ENCODE measurements around the gene FER. TPM values are rescaled to one million over a fixed set of nuclear protein-coding genes. Genes with fewer than 3 reads are reported as not detected.
"Not testable (repeated sequence)": the region's sequence is repeated elsewhere in the genome, so short reads cannot be mapped to it uniquely, and the experiment has no call there.

FER gene
- total RNA-seq, 1 donor from 2014 or later, result 30.7 TPM

DNA sequence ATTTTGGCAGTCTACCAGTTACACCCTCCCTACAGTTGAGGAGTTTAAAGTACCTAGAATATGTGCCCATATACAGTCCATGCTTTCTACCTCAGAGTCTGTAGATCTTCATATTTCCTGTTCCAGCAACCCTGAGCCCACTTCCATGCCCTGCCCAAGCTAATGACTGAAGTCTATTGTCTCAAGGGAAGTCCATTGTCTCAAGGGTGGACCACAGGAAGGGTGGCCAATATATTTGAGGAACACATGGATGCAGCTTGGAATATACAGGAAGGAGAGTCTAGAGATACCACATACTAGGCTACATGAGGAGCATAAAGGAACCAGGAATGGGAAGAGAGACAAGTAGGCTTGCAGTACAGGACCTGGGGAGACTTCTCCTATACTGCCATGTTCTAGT, 274.4 kb downstream of the FER start:
- H3K4me1 Mint-ChIP-seq (ENCODE audit: unreplicated experiment), result peaks cover 18% of the 10 kb centered on the region

DNA sequence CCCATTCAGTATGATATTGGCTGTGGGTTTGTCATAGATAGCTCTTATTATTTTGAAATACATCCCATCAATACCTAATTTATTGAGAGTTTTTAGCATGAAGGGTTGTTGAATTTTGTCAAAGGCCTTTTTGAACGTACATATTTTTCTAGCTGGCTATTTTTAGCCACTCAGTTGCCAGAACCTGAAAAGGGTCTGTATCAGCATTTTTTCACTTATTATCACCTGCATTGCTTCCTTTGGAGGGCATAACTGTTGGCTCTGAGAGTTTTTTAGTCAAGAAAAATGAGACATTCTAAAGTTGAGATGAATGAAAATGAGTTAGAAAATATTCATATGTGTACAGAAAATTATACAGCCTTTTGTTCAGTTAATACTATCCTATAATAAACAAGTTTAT, 278.0 kb downstream of the FER start:
- DNase-seq (ENCODE audit: low spot score); H3K4me3 Mint-ChIP-seq (ENCODE audit: unreplicated experiment); H3K27me3 Mint-ChIP-seq (ENCODE audit: unreplicated experiment); H3K9me3 Mint-ChIP-seq (ENCODE audit: unreplicated experiment); H3K27ac Mint-ChIP-seq (ENCODE audit: unreplicated experiment): not testable (repeated sequence)
- Mint-ChIP-seq H3K36me3 (ENCODE audit: low read depth, unreplicated experiment) (peaks cover 13% of the 10 kb centered on the region), H3K4me1 (ENCODE audit: unreplicated experiment) (peaks cover 23% of the 10 kb centered on the region)

More for the DNA sequence above, 274.4 kb downstream of the FER start:
- no peak overlapping the region for H3K27ac Mint-ChIP-seq (ENCODE audit: unreplicated experiment)
- H3K27me3 Mint-ChIP-seq (ENCODE audit: unreplicated experiment), result peaks cover 4% of the 10 kb centered on the region
- H3K9me3 Mint-ChIP-seq (ENCODE audit: unreplicated experiment), result no peaks in the 10 kb centered on the region
- H3K36me3 Mint-ChIP-seq (ENCODE audit: low read depth, unreplicated experiment), result peaks cover 13% of the 10 kb centered on the region
- no peak for DNase-seq (ENCODE audit: low spot score)
- TF ChIP-seq, protein P1, sequence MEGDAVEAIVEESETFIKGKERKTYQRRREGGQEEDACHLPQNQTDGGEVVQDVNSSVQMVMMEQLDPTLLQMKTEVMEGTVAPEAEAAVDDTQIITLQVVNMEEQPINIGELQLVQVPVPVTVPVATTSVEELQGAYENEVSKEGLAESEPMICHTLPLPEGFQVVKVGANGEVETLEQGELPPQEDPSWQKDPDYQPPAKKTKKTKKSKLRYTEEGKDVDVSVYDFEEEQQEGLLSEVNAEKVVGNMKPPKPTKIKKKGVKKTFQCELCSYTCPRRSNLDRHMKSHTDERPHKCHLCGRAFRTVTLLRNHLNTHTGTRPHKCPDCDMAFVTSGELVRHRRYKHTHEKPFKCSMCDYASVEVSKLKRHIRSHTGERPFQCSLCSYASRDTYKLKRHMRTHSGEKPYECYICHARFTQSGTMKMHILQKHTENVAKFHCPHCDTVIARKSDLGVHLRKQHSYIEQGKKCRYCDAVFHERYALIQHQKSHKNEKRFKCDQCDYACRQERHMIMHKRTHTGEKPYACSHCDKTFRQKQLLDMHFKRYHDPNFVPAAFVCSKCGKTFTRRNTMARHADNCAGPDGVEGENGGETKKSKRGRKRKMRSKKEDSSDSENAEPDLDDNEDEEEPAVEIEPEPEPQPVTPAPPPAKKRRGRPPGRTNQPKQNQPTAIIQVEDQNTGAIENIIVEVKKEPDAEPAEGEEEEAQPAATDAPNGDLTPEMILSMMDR (IDR thresholded peaks at IDR 0.05; ENCODE audit: unreplicated experiment), result no peak
- no peak overlapping the region for H3K4me3 Mint-ChIP-seq (ENCODE audit: unreplicated experiment)

DNA sequence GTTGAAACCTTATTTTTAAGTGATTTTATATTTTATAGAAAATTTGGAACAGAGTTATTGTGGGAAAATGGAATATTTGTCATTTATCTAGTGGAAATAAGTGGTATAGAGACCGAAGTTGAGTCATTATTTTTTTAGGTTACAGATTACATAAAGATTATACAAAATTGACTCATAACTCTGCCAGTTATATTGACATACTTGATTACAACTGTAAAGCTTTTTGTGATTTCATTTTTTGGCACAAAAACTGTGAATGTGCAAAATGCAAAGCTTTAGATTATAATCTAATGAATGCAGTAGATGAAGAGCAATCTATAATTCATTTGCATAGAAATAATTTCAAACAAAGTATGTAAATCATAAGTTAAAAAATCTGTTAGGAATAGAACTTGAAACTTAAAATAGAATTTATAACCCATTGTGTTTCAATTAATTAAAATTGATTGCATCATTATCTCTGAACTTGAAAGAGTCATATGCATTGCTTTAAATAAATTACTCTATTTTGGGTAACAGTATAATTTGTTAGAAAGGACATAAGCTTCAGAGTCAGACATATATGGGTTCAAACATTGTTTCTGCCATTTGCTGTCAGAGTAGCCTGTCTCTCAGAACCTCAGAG, 280.4 kb downstream of the FER start:
- peaks cover 7% of the 10 kb centered on the region for H3K36me3 Mint-ChIP-seq (ENCODE audit: low read depth, unreplicated experiment)
- peaks cover 2% of the 10 kb centered on the region for H3K27me3 Mint-ChIP-seq (ENCODE audit: unreplicated experiment)
- TF ChIP-seq, protein P1 (IDR thresholded peaks at IDR 0.05; ENCODE audit: unreplicated experiment), result no peak
- H3K27ac Mint-ChIP-seq (ENCODE audit: unreplicated experiment), result no peak overlapping the region
- H3K9me3 Mint-ChIP-seq (ENCODE audit: unreplicated experiment), result no peaks in the 10 kb centered on the region
- no peak overlapping the region for H3K4me3 Mint-ChIP-seq (ENCODE audit: unreplicated experiment)
- peaks cover 13% of the 10 kb centered on the region for H3K4me1 Mint-ChIP-seq (ENCODE audit: unreplicated experiment)
- DNase-seq (ENCODE audit: low spot score), result no peak

DNA sequence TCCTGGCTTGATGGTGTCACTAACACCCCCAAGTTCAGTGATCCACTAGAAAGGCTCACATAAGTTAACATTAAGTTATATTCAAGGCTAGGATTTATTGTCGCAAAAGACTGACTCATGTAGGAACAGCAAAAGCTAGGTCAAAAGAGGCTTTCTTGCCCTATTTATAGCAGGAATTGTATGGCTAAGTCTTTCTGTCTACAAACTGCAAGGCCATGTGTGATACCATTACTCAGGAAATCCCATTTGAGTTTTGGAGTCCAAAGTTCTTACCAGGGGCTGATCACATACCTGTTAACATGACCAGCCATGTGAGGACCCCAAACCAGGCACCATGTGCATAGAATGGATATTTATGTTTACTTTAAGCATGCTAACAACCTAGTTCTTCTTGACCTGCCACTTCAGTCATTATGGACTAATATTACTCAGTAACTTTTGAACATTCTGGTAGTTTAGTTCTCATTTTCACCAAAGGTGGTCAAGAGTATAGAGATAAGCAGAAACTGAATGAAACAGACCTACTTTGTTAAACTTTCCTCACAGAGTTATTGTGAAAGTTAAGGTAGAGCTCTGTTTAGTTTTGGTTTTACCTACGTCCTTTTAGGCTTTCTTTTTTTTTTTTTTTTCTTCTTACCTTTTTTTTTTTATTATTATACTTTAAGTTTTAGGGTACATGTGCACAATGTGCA, 281.1 kb downstream of the FER start:
- Mint-ChIP-seq H3K27me3 (ENCODE audit: unreplicated experiment) (no peaks in the 10 kb centered on the region), H3K9me3 (ENCODE audit: unreplicated experiment) (no peaks in the 10 kb centered on the region), H3K36me3 (ENCODE audit: low read depth, unreplicated experiment) (peaks cover 5% of the 10 kb centered on the region), H3K27ac (ENCODE audit: unreplicated experiment) (no peak overlapping the region), H3K4me3 (ENCODE audit: unreplicated experiment) (no peak overlapping the region), H3K4me1 (ENCODE audit: unreplicated experiment) (peaks cover 12% of the 10 kb centered on the region)
- TF ChIP-seq, protein P1 (IDR thresholded peaks at IDR 0.05; ENCODE audit: unreplicated experiment), result no peak
- DNase-seq (ENCODE audit: low spot score), result no peak

DNA sequence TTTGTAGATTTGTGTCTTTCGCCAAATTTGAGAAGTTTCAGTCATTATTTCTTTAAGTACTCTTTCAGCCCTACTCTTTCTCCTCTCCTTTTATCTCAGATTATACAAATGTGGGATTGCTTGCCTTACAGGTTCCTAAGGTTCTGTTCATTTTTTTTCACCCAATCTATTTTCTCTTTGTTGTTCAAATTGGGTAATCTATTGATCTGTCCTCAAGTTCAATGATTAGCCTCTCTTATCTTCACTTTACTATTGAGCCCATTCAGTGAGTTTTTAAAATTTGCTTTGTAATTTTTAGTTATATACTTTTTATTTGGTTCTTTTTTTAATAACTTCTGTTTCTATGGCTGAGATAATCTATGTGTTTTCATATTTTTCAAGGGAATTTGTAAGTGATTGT, 282.1 kb downstream of the FER start:
- no peaks in the 10 kb centered on the region for H3K36me3 Mint-ChIP-seq (ENCODE audit: low read depth, unreplicated experiment)
- H3K27me3 Mint-ChIP-seq (ENCODE audit: unreplicated experiment), result no peaks in the 10 kb centered on the region
- H3K4me1 Mint-ChIP-seq (ENCODE audit: unreplicated experiment), result peaks cover 12% of the 10 kb centered on the region
- DNase-seq (ENCODE audit: low spot score), result no peak
- TF ChIP-seq, protein P1 (IDR thresholded peaks at IDR 0.05; ENCODE audit: unreplicated experiment), result no peak
- H3K27ac Mint-ChIP-seq (ENCODE audit: unreplicated experiment), result no peak overlapping the region
- H3K9me3 Mint-ChIP-seq (ENCODE audit: unreplicated experiment), result no peaks in the 10 kb centered on the region
- H3K4me3 Mint-ChIP-seq (ENCODE audit: unreplicated experiment), result no peak overlapping the region
